Right atrium auricular region (tissue), 2 donors: ENCODE measurements around the gene PDE5A. TPM values are rescaled to one million over a fixed set of nuclear protein-coding genes. Genes with fewer than 3 reads are reported as not detected.

ENCODE experiments used
- DNase-seq: peaks from one replicate; pipeline ENCODE4 v3.0.0-alpha.2; 2019; ENCODE audit warnings: low spot score
- H3K27ac ChIP-seq, 2 donors: fragments of 200-600 bp; sonication (generic); 1 replicate in 1 of 2; 2 replicates in 1 of 2; pipeline ENCODE4 v1.5.1; 2016 to 2019
- H3K27me3 ChIP-seq, 2 donors: fragments of 200-600 bp; sonication (generic); one replicate each; pipeline versions ENCODE4 v1.5.1 to v1.6.0; 2017 to 2019
- H3K36me3 ChIP-seq: fragments of 200-600 bp; sonication (generic); one replicate; pipeline ENCODE4 v1.5.1; 2016
- H3K4me1 ChIP-seq, 2 donors: fragments of 200-600 bp; sonication (generic); one replicate each; pipeline versions ENCODE4 v1.5.1 to v1.6.0; 2017 to 2019
- H3K4me3 ChIP-seq, 2 donors: fragments of 200-600 bp; sonication (generic); 1 replicate in 1 of 2; 2 replicates in 1 of 2; pipeline ENCODE4 v1.5.1; 2017 to 2019; ENCODE audit warnings: mild to moderate bottlenecking in 1 of 2, moderate library complexity in 1 of 2
- H3K9me3 ChIP-seq, 2 donors: fragments of 200-600 bp; sonication (generic); one replicate each; pipeline ENCODE4 v1.5.1; 2019
- total RNA-seq, 2 donors: library from RNA; depleted of rRNA; stranded (reverse); fragments of >200 nt; gene quantifications; one replicate each; pipeline ENCODE4 v1.1.0, GENCODE V29; 2016
- TF ChIP-seq, protein P1 (sequence below), 2 donors: fragments of 200-600 bp; sonication (generic); IDR thresholded peaks; one replicate each; pipeline ENCODE4 v1.5.1; 2019; ENCODE audit warnings: antibody characterized with exemption in 2 of 2

PDE5A gene
- total RNA-seq, 2 donors from 2014 or later = 5.8 to 14.7 TPM

DNA sequence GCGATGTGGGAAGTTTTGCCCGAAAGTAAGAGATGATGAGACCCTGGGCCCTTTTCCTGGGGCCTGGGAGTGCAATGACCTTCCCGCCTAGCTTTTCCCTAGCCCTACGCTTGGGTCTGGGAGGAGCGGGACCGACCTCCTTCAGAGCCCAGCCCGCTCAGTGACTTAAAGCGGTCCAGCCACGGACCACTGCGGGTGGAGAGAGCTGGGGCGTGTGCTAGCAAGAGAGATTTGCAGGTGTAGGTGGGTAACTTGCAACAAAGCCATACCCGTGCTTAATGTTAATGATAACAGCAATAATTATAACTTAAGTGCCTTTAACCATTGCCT, 503 bp upstream of the PDE5A start:
- Histone ChIP-seq H3K36me3 (no peaks in the 10 kb centered on the region), H3K9me3 (no peaks in the 10 kb centered on the region), H3K27ac (peak overlapping the region; percentile 86 to 95), H3K4me3 (peak overlapping the region; percentile 80 to 81), H3K4me1 (peaks cover 0 to 6% of the 10 kb centered on the region in 2 donors), H3K27me3 (no peaks in the 10 kb centered on the region)
- DNase-seq = no peak
- TF ChIP-seq, protein P1, sequence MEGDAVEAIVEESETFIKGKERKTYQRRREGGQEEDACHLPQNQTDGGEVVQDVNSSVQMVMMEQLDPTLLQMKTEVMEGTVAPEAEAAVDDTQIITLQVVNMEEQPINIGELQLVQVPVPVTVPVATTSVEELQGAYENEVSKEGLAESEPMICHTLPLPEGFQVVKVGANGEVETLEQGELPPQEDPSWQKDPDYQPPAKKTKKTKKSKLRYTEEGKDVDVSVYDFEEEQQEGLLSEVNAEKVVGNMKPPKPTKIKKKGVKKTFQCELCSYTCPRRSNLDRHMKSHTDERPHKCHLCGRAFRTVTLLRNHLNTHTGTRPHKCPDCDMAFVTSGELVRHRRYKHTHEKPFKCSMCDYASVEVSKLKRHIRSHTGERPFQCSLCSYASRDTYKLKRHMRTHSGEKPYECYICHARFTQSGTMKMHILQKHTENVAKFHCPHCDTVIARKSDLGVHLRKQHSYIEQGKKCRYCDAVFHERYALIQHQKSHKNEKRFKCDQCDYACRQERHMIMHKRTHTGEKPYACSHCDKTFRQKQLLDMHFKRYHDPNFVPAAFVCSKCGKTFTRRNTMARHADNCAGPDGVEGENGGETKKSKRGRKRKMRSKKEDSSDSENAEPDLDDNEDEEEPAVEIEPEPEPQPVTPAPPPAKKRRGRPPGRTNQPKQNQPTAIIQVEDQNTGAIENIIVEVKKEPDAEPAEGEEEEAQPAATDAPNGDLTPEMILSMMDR (IDR thresholded peaks at IDR 0.05) = peak in 1 of 2 donors; percentile 12

DNA sequence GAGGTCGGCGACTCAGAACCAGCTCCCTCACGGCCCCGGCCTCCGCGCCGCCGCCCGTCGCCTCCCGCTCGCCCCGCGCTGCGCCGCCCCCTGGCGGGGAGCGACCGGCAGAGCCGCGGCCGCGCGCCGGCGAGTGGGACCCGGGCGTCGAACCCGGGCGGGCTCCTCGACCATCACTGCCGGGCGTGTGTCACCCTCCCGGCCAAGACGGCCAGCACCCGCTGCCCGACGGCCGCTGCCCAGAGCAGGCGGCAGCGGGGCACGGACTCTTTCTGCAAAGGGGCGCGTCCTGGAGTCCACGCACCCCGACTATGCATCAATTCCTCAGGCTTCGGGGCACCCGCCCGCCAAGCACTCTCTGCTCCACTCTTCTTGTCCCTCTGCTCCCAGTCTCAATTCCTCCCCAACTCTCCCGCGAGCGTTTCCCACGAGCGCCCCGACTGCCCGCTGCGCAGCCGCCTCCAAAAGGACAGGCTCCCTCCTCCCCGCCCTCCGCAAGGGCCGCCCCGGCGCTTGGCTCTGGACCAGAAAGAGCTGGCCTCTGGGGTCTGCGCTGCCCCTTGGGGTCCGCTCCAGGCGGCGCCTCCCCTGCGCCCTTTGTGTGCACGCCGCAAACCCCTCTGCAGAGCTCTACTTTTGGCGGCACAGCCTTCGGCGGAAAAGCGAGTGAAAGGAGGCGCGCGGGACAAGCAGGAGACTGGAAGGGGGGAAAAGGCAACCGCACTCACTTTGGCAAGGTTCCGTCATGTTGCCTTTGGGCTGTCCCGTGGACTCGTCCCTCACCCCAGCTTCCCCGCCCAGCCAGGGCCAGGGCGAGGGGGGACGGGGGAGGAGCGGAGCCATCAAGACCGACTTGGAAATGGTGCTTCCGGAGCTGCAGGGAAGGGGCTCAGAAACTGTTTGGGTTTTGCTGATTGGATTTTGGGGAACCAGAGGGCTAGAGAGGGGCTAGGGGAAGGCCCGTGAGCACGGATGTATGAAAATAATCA, 1.0 kb downstream of the PDE5A start:
- TF ChIP-seq, protein P1 (IDR thresholded peaks at IDR 0.05) = peak; percentile 49 to 59
- H3K27ac ChIP-seq = peak overlapping the region; percentile 86 to 95
- no peaks in the 10 kb centered on the region for H3K27me3 ChIP-seq
- H3K36me3 ChIP-seq = no peaks in the 10 kb centered on the region
- no peak for DNase-seq
- H3K9me3 ChIP-seq = no peaks in the 10 kb centered on the region
- peaks cover 0 to 6% of the 10 kb centered on the region in 2 donors for H3K4me1 ChIP-seq
- H3K4me3 ChIP-seq = peak overlapping the region; percentile 80 to 81

DNA sequence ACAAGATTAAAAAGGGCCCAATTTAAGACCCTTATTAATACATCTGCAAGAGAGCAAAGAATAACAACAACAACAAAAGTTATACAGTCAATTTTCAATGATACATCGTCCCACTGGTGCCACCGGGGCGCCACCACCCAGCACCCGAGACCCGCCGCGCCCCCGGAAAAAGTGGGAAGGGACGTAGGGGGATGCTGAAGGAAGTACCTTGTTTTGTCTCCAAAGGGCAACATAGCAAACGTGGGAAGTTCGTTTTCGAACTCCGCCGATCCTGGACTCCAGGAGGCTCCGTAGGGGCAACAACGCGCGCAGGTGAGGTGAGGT, 1.7 kb downstream of the PDE5A start:
- no peaks in the 10 kb centered on the region for H3K9me3 ChIP-seq
- no peaks in the 10 kb centered on the region for H3K27me3 ChIP-seq
- H3K4me3 ChIP-seq = peak overlapping the region; percentile 80 to 81
- H3K27ac ChIP-seq = peak overlapping the region; percentile 86 to 95
- no peaks in the 10 kb centered on the region for H3K36me3 ChIP-seq
- DNase-seq = no peak
- peaks cover 0 to 6% of the 10 kb centered on the region in 2 donors for H3K4me1 ChIP-seq
- TF ChIP-seq, protein P1 (IDR thresholded peaks at IDR 0.05) = no peak

DNA sequence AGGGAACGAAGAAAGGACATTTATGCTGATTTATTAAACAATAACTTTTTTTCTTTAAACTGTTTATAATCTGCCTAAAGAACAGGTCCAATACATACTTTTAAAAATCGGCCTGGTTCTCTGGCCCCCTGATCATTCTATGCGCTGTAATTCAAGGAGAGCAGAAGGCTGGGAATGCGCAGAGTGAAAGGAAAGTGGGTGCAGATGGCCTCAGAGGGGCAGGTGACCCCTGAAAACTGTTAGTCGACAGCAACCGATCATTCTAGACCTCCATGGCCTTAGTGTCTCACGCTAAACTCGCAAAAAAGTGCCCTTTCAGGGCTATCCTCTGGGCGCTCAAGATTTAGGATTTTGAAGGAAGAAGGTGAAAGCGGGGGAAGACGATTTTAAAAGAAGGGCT, 2.2 kb downstream of the PDE5A start:
- no peak for DNase-seq
- Histone ChIP-seq H3K27ac (peak overlapping the region; percentile 86 to 95), H3K4me3 (peak overlapping the region; percentile 80 to 81), H3K36me3 (no peaks in the 10 kb centered on the region), H3K9me3 (no peaks in the 10 kb centered on the region), H3K4me1 (peaks cover 0 to 6% of the 10 kb centered on the region in 2 donors), H3K27me3 (no peaks in the 10 kb centered on the region)
- TF ChIP-seq, protein P1 (IDR thresholded peaks at IDR 0.05) = no peak

DNA sequence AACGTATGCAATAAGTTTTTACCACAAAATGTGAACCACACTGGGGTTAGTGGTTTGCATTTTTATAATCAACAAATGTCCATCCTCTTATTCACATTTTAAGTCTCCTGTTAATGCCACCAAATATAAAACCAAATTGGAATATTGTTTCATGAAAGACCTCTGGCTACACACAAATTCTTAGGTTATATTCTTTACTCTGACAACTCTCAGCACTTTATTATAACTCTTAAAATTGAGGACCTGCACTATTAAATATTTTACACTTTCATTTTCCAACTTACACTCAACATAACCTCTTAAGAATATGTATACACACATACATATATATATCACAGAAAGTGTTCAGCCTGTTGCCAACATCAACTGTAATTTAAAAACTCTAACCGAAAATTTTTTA, 2.8 kb downstream of the PDE5A start:
- no peak for DNase-seq
- Histone ChIP-seq H3K4me3 (peak overlapping the region; percentile 80 to 81), H3K27me3 (no peaks in the 10 kb centered on the region), H3K9me3 (no peaks in the 10 kb centered on the region), H3K27ac (peak overlapping the region; percentile 86 to 95), H3K4me1 (peaks cover 0 to 6% of the 10 kb centered on the region in 2 donors), H3K36me3 (no peaks in the 10 kb centered on the region)
- TF ChIP-seq, protein P1 (IDR thresholded peaks at IDR 0.05) = no peak
